GM21619 (cell line): Measurements from ENCODE around the gene SERINC4.
A peak's percentile ranks its signal among the peaks of the same experiment; 100 is the strongest.
"Not testable (repeated sequence)": the region's sequence is repeated elsewhere in the genome, so short reads cannot be mapped to it uniquely, and the experiment has no call there.

Source experiments
- ATAC-seq: cut with Tn5 transposase; IDR thresholded peaks from one replicate; pipeline ENCODE4 v1.9.1; 2021; ENCODE audit not compliant: unreplicated experiment

SERINC4 gene

DNA sequence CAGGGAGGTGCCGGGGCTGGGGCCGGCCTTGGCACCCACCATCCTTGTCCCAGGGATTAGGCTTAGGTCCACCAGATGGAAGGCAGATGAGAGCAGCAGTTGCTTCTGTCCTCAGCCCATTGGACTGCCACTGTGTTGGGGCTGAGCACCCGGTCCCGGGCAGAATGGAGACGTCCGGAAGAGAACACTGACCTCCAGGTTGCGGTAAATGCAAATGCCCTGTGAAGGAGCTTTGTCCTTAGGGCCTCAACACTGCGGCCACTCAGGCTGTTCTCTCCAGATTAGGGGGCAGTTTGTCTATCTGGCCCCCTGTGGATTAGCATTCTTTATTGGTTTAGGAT lies at the start of gene SERINC4:
Gene SERINC4 (minus strand): TSS at position 276 of the 341 bp plus-strand sequence. CDS start 234 bp downstream, at position 42.
- ATAC-seq, result no peak

GRCh38 chr15:43845421-43845820 lies 45.4 kb upstream of the SERINC4 start:
- no peak for ATAC-seq

- not testable (repeated sequence) for ATAC-seq
These were observed 32.5 kb upstream of the SERINC4 start for GRCh38 chr15:43832485-43832884.

- not testable (repeated sequence) for ATAC-seq
These were observed 31.6 kb upstream of the SERINC4 start for GRCh38 chr15:43831519-43832052.

DNA sequence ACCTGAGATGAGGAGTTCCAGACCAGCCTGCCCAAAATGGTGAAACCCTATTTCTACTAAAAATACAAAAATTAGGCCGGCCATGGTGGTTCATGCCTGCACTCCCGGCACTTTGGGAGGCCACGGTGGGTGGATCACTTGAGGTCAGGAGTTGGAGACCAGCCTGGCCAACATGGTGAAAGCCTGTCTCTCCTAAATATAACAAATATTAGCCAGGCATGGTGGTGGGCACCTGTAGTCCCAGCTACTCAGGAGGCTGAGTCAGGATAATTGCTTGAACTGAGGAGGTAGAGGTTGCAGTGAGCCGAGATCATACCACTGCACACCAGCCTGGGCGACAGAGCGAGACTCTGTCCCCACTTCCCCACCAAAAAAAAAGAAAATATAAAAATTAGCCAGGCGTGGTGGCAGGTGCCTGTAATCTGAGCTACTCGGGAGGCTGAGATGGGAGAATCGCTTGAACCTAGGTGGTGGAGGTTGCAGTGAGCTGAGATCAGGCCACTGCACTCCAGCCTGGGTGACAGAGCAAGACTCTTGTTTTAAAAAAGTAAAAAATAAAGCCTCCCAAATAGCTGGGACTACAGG lies 30.8 kb upstream of the SERINC4 start:
- ATAC-seq, result not testable (repeated sequence)

DNA sequence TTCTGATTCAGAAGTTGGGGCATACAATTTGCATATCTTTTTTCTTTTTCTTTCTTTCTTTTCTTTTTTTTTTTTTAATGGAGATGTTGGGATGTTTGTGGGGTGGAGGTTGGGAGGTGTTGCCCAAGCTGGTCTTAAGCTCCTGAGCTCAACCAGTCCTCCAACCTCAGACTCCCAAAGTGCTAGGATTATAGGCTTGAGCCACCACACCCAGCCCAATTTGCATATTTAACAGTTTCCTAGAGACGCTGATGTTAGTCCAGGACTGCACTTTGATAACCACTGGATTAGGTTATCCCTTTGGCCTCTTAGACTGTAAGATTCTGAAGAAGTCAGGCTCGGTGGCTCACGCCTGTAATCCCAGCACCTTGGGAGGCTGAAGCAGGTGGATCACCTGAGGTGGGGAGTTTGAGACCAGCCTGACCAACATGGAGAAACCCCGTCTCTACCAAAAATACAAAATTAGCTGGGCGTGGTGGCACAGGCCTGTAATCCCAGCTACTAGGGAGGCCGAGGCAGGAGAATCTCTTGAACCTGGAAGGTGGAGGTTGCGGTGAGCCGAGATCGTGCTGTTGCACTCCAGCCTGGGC lies 30.0 kb upstream of the SERINC4 start:
- not testable (repeated sequence) for ATAC-seq

DNA sequence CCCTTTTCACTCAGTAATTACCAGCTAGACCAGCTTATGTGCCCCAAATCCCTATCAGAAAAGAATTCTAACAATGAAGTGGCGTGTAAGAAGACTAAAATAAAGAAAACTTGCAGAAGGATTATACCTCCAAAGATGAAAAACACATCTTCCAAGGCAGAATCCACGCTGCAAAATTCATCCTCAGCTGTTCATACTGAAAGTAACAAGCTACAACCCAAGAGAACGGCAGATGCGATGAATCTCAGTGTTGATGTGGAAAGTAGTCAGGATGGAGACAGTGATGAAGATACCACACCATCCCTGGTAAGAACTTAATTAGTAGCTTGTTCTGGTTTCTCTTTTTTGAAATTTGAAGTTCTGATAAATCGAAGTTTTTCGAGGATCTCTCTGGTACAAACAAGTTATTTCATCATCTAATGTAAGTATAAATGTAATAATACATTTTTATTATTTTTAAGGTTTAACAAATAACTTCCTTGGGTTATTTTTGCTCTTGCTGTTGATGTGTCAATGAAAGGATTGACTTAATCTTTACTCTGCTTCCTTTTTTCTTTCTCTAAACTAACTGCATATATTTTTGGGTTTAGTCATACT lies 28.1 kb upstream of the SERINC4 start:
- ATAC-seq, result no peak

- ATAC-seq, result peak; percentile 51
These were observed 26.7 kb upstream of the SERINC4 start, which contains the start of gene WDR76 for GRCh38 chr15:43826508-43827341. Gene WDR76 (plus strand): TSS chr15:43827002. CDS start chr15:43827033, 31 bp downstream.

DNA sequence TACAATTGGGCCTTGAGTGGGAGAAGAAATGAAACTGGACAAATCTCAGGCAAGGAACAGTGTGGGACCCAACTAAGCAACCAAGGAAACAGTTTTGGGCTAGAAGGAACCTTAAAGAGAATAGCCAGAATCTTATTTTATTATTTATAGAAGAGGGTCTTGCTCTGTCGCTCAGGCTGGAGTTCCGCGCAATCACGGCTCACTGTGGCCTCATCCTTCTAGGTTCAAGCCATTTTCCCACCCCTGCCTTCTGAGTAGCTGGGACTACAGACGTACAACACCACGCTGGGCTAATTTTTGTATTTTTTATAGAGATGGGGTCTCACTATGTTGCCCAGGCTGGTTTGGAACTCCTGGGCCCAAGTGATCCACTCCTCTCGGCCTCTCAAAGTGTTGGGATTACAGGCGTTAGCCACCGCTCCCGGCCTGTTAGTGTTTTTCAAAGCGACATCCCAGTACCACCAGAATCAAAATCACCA lies 26.0 kb upstream of the SERINC4 start:
- no peak for ATAC-seq

DNA sequence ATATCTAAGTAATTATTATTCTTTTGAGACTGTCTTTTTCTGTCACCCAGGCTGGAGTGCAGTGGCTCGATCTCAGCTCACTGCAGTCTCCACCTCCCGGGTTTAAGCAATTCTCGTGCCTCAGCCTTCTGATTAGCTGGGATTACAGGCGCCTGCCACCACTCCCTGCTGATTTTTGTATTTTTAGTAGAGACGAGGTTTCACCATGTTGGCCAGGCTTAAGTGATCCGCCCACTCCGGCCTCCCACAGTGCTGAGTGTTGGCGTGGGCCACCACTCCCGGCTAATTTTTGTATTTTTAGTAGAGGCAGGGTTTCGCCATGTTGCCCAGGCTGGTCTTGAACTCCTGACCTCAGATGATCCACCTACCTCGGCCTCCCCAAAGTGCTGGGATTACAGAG lies 25.3 kb upstream of the SERINC4 start:
- not testable (repeated sequence) for ATAC-seq

DNA sequence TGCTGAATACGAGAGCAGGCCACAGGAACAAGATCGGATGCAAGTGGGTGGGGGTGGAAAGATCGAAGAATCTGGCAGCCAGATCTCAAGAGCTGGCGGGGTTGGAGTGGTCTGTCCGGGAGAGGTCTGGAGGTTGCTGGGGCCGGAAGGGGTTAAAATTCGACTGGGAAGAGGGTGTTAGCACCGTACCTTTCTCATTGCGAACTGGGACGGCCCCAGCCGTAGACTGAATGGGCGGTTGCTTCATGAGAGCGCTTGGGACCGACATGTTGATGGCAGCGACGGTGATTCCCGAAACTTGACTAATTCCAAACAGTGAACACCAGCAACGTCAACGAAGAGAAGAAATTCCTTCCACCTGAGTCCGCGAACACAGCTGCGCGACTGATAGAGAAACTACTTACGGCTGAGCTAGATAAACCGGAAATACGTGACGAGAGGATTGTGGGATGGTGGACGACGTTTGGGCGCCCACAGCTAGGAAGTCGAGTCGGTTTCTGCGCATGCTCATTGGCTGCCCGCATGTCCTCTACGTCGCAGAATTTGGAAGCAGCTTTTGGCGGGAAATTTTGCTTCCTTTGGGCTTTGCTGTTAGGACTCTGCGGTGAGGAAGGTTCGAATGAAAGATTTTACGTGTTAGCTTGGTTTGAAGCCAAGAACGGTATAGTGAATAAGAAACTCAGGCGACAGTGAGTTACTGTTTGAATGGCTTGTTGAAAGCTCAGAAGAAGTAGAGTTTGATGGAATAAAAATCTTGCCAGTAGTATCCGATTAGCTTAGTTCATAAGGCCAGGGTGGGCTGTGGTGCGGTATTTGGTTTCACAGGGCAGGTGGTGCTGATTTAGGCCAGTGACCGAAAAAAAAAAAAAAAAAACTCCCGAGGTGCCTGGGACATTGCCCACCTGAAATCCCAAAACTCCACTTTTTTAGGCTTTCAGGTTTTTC lies 24.6 kb upstream of the SERINC4 start, which contains the start of gene MFAP1:
Gene MFAP1 (minus strand): TSS at position 389 of the 945 bp plus-strand sequence. CDS start 121 bp downstream, at position 268.
- peak; percentile 73 for ATAC-seq

- ATAC-seq, result no peak
These were observed 21.5 kb upstream of the SERINC4 start for GRCh38 chr15:43821505-43821904.

- ATAC-seq, result not testable (repeated sequence)
These were observed 15.0 kb upstream of the SERINC4 start for GRCh38 chr15:43815064-43815463.

GRCh38 chr15:43808960-43809678 lies 9.1 kb upstream of the SERINC4 start:
- ATAC-seq, result peak; percentile 61

- no peak for ATAC-seq
These were observed 8.5 kb upstream of the SERINC4 start for GRCh38 chr15:43808435-43808950.

- not testable (repeated sequence) for ATAC-seq
These were observed 2.7 kb upstream of the SERINC4 start for GRCh38 chr15:43802676-43803075.

GRCh38 chr15:43800286-43801141 lies 494 bp upstream of the SERINC4 start, which contains the start of gene HYPK:
Gene HYPK (plus strand): TSS chr15:43800599. CDS start chr15:43800623, 24 bp downstream.
- ATAC-seq, result peak; percentile 89
